ENCODE results near the gene SPHK2. TPM values are rescaled to one million over a fixed set of nuclear protein-coding genes. Genes with fewer than 3 reads are reported as not detected.

SPHK2 gene
- total RNA-seq, 1 donor from 2014 or later, result 146 TPM

GRCh38 chr19:48634036-48634342 lies 14.7 kb downstream of the SPHK2 start:
- no peak for DNase-seq
- Mint-ChIP-seq H3K27ac (ENCODE audit: unreplicated experiment) (peak overlapping the region; percentile 22), H3K27me3 (ENCODE audit: unreplicated experiment) (peaks cover 10% of the 10 kb centered on the region), H3K36me3 (ENCODE audit: unreplicated experiment) (peaks cover 4% of the 10 kb centered on the region), H3K9me3 (ENCODE audit: unreplicated experiment) (peaks cover 6% of the 10 kb centered on the region), H3K4me1 (ENCODE audit: low read depth, unreplicated experiment) (peaks cover 15% of the 10 kb centered on the region), H3K4me3 (ENCODE audit: unreplicated experiment) (peak overlapping the region; percentile 65)
- TF ChIP-seq CTCF (IDR thresholded peaks at IDR 0.05; ENCODE audit: partially characterized antibody, unreplicated experiment), result no peak

GRCh38 chr19:48634424-48635262 lies 15.3 kb downstream of the SPHK2 start:
- peaks cover 15% of the 10 kb centered on the region for H3K4me1 Mint-ChIP-seq (ENCODE audit: low read depth, unreplicated experiment)
- peaks cover 12% of the 10 kb centered on the region for H3K27me3 Mint-ChIP-seq (ENCODE audit: unreplicated experiment)
- H3K9me3 Mint-ChIP-seq (ENCODE audit: unreplicated experiment), result peaks cover 6% of the 10 kb centered on the region
- DNase-seq, result peak; percentile 94
- peak overlapping the region; percentile 72 for H3K4me3 Mint-ChIP-seq (ENCODE audit: unreplicated experiment)
- H3K27ac Mint-ChIP-seq (ENCODE audit: unreplicated experiment), result peak overlapping the region; percentile 22
- peaks cover 4% of the 10 kb centered on the region for H3K36me3 Mint-ChIP-seq (ENCODE audit: unreplicated experiment)
- TF ChIP-seq CTCF (IDR thresholded peaks at IDR 0.05; ENCODE audit: partially characterized antibody, unreplicated experiment), result no peak

GRCh38 chr19:48635263-48635965 lies 16.1 kb downstream of the SPHK2 start:
- no peak overlapping the region for H3K27ac Mint-ChIP-seq (ENCODE audit: unreplicated experiment)
- peaks cover 6% of the 10 kb centered on the region for H3K9me3 Mint-ChIP-seq (ENCODE audit: unreplicated experiment)
- H3K4me1 Mint-ChIP-seq (ENCODE audit: low read depth, unreplicated experiment), result peaks cover 15% of the 10 kb centered on the region
- TF ChIP-seq CTCF (IDR thresholded peaks at IDR 0.05; ENCODE audit: partially characterized antibody, unreplicated experiment), result no peak
- peaks cover 17% of the 10 kb centered on the region for H3K27me3 Mint-ChIP-seq (ENCODE audit: unreplicated experiment)
- peak; percentile 71 for DNase-seq
- peak overlapping the region; percentile 72 for H3K4me3 Mint-ChIP-seq (ENCODE audit: unreplicated experiment)
- peaks cover 4% of the 10 kb centered on the region for H3K36me3 Mint-ChIP-seq (ENCODE audit: unreplicated experiment)

GRCh38 chr19:48635966-48636858 lies 16.9 kb downstream of the SPHK2 start:
- peaks cover 13% of the 10 kb centered on the region for H3K4me1 Mint-ChIP-seq (ENCODE audit: low read depth, unreplicated experiment)
- peaks cover 18% of the 10 kb centered on the region for H3K27me3 Mint-ChIP-seq (ENCODE audit: unreplicated experiment)
- H3K4me3 Mint-ChIP-seq (ENCODE audit: unreplicated experiment), result peak overlapping the region; percentile 72
- TF ChIP-seq CTCF (IDR thresholded peaks at IDR 0.05; ENCODE audit: partially characterized antibody, unreplicated experiment), result no peak
- peaks cover 6% of the 10 kb centered on the region for H3K9me3 Mint-ChIP-seq (ENCODE audit: unreplicated experiment)
- no peak for DNase-seq
- H3K36me3 Mint-ChIP-seq (ENCODE audit: unreplicated experiment), result peaks cover 4% of the 10 kb centered on the region
- no peak overlapping the region for H3K27ac Mint-ChIP-seq (ENCODE audit: unreplicated experiment)
